Endothelial cell of umbilical vein (primary cell): Measurements from ENCODE around the gene SEMA3E.

ENCODE experiments used
- FOS ChIP-seq: IDR thresholded peaks from 2 replicates; pipeline ENCODE4 v1.6.1; 2011; ENCODE audit warnings: mild to moderate bottlenecking, low read length, moderate library complexity, borderline replicate concordance; ENCODE audit not compliant: insufficient read depth
- POLR2A ChIP-seq: IDR thresholded peaks from 2 replicates; pipeline ENCODE4 v1.6.1; 2012; ENCODE audit warnings: low read depth, mild to moderate bottlenecking, control low read depth, low read length
- TF ChIP-seq, protein P1 (sequence below): IDR thresholded peaks from 2 replicates; pipeline ENCODE4 v1.6.1; 2011; ENCODE audit not compliant: insufficient read depth, insufficient read length

DNA sequence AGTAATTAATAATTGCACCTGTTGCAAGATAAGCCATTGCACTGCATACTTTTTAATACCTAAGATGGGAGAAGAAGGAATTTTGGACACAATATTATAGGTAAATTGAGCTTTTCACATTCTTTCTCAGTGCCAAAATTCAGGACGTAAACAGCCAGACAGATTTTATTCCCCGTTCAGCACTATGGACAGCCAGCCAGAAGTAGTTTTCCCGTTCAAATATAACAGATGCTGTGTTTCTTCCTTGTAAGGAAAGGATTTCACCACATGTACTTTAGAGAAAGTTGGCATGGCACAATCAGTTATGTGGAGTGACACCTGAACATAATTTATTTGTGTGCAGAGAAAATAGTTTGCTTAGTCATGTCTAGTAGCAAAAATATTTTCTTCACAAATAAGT lies 34.8 kb downstream of the SEMA3E start:
- TF ChIP-seq FOS (no peak), POLR2A (no peak)
- TF ChIP-seq, protein P1, sequence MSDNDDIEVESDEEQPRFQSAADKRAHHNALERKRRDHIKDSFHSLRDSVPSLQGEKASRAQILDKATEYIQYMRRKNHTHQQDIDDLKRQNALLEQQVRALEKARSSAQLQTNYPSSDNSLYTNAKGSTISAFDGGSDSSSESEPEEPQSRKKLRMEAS: no peak
